NCI-H82 treated with DMSO at 0.1 percent for 48 hours (cell line): ENCODE results near the gene KCNQ1OT1.
"Not testable (repeated sequence)": the region's sequence is repeated elsewhere in the genome, so short reads cannot be mapped to it uniquely, and the experiment has no call there.

ENCODE experiments used
- DNase-seq: peaks from one replicate; lab custom pipeline; 2025; ENCODE audit not compliant: unreplicated experiment; lab: John Stamatoyannopoulos, UW

KCNQ1OT1 gene

DNA sequence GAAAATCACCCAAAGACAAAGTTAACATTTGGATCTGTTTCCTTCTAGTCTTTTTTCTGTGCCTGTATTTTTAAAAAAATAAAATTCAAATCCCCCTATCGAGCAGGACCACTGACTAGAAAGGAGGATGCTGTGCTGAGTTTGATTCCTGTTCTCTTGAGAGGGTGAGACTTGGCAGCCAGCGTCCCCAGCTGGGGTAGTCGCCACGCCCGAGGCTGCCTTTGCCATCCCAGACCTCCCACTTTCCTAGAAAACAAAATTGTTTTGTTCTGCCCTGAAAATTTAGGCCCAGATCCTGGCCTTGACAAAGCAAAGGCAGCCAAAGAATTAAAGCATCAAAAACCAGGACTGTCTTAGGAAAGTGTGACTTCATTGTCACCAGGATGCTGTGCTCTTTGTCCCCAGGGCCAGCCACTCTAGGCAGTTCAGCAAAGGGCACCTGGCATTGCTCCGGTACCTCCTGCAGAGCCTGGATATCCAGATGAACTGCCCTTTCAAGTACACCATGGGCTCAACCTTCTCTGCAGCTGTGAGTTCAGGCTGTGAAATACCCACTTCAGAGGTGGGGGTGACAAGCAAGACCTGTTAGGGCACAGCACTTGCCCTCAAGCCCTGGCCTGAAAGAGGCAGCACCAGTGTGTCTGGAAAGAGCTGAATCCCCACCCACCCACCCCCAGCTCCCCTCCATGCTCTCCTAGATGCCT lies 44.6 kb downstream of the KCNQ1OT1 start:
- no peak for DNase-seq

DNA sequence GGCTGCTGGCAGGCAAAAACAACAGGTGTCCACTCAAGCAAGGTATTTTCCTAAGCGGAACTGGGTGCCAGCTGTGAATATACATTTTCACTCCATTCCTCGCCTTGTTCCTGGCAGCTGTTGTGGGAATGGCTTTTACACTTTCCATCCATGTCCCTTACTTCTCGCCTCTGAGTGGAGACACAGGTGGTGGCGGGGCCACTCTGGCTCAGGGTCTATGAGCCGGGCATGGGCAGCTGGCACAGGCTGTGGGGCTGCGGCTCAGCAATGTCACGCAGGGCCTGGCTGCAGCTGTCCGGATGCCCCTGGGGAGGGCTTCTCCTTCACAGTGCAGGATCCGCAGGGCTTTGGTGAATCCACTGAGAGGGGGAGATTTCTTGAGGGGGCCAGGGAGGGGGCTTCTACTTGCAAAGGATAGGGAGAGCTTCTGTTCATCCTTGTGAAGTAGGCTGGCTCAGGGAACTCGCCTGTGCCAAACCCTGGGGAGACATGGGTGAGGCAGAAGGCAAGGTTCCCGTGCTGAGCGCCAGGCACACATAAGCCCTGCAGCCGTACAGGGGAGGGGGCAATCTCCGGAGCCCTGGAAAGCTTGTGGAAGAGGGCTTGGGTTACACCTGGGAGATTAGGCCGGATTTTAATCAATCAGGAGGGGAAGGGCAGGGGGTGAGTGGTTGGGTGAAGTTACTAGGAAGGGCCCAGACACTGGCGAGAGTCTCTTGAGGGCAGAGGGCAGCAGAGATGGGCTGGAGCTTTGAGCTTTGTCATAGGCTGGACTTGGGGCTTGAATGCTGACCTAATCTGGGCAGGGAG lies 45.7 kb downstream of the KCNQ1OT1 start:
- no peak for DNase-seq

DNA sequence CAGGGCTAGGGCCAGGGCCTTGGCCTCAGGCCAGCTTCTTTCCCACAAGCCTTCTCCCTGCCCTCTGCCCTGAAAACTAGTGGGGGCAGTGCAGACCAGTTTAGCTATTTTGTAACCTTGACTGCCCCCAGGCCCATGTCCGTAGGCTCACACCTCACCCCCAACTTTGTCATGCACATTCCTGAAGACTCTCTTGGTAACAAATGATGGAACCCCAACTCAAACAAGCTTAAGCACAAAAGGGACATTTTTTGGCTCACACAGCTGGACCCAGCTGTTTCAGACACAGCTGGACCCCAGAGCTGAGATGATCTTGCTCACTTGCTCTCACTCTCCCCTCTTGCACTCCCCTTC lies 46.6 kb downstream of the KCNQ1OT1 start:
- DNase-seq, result no peak

DNA sequence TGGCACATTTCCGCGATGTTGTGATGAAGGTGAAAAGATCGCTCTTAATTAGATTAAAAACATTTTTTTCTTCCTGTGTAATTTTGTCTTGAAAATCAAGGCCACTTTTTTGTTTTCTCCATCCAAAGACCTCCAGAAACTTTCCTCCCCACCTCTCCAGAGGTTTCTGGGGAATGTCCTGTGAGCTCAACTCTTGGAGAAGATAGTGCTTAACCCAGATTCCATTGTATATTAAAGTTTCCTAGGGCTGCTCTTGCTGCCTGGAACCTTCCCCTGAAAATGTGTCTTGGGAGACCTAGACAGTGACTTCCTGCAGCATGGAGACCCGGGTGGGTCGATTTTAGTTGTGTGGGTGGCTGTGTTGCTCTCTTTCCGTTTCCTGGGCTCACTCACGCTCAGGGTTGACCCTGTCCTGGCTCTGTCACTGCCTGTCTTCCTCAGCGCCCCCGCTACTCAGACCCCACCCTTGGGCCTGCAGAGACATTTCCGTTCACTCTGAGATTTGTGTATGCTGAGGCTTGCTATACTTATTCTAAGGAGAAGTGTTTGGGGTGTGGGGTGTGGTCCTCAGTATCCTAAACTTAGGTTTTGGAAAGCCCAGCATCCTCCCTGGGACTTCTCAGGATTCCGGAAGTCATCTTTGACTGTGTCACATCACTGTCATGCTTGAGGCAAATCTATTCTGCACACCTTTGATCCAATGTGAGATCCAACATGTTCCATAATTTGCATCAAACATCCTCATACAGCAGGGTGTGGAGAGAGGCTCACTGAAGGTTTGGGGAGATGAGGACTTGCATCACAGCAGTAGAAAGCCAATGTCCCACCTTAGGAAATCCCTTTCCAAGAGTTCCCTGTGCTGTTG lies 47.2 kb downstream of the KCNQ1OT1 start:
- DNase-seq, result no peak

DNA sequence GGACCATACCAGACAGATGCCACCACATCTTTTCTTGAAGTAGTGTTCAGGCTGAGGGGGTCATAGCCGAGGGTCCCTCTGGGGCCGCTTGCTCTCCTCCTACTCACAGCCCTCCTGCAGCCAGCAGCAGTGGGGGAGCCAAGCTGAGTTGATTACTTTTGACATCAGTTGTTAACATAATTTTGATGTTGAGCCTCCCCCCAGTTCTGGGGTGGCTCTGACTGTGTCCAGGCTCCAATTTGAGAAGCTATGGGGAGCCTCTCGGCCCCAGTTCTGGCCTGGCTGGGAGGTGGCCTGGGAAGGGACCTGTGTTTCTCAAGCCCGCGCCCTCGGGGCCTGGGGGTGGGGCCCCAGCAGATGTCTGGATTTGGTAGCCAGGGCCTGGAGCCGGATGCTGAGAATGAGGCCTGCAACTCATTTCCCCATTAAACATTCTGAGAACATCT lies 47.9 kb downstream of the KCNQ1OT1 start:
- no peak for DNase-seq

DNA sequence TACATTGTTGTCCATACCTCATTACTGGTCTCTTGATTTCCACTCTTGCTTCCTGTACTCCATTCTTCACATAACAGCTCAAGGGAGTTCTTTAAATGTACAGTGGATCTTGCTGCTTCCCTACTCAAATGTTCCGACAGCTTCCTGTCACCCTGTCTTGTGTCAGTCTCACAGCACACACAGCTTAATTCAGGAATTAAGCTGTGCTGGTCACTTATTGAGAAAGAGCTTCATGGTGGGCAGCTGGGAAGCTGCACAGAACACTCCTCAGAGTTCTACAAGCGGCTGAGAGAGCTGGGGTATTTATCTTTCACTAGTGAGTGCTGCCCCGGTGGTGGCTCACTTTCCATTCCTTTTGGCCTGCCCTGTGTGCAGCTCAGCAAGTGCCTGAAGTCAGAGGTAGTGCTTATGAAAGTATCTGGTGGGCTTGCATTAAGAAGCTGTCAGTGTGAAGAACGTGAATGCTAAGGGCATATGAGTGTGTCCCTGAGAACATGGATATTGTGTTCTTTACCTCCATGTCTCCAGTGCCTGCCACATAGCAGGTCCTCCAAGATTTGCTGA lies 48.7 kb downstream of the KCNQ1OT1 start:
- no peak for DNase-seq

DNA sequence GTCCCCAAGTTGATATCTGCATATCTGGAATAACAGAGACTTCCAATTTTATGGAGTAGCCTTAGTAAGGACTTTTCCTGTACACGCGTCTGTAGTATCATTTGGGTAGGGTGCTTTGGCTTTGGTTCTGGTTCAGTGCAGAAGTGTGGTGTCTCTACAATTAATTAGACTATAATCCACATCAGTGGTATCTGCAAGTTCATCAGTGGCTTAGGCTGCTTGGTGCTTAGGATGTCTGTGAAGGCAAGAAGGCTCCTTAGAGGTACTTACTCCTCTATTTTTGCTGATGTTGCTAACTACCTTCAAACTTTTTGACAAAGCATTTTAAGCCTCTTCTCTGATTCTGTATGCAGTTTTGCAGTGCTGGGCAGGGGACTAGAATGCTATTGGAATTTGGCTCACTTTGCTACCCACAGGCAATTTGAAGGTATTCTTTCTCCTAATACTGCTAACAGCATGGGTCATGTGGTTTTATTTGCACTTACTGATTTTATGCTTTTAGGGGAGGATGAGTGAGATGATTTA lies 49.4 kb downstream of the KCNQ1OT1 start:
- DNase-seq, result no peak

DNA sequence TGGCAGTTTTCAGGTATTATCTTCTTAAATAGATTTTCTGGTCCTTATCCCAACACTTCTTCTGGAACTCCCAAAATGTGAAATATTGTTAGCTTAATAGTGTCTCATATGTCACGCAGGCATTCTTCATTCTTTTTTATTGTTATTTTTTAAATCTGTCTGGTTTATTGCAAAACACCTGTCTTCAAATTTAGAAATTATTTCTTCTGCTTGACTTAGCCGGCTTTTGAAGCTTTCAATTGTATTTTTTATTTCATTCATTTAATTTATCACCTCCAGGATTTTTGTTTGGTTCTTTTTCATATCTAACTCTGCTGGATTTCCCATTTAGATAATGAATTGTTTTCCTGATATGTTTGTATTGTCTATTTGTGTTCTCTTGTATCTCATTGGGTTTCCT lies 49.9 kb downstream of the KCNQ1OT1 start:
- no peak for DNase-seq

DNA sequence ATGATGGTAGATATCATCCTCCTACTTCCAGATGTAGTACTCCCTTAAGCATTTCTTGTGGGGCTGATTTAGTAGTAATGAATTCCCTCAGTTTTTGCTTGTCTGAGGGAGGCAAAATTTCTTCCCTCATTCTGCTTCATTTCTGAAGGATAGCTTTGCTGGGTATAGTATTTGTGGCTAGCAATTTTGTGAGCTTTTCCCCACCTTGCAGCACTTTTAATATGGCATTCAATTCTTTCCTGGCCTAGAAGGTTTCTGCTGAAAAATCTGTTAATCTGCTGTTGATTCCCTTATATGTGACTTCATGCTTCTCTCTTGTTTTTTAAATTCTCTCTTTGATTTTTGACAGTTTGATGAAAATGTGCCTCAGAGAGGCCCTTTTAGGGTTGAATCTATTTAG lies 50.4 kb downstream of the KCNQ1OT1 start:
- no peak for DNase-seq

DNA sequence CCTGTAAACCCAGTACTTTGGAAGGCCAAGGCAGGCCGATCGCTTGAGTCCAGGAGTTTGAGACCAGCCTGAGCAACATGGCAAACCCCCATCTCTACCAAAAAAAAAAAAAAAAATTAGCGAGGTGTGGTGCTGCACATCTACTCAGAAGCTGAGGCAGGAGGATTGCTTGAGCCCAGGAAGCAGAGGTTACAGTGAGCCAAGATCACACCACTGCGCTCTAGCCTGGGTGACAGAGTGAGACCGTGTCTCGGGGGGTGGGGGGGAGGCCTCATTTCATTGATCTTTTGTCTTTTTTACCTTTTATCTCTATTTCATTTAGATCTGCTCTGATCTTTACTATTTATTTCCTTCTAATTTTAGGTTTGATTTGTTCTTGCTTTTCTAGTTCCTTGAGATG lies 51.8 kb downstream of the KCNQ1OT1 start:
- no peak for DNase-seq

DNA sequence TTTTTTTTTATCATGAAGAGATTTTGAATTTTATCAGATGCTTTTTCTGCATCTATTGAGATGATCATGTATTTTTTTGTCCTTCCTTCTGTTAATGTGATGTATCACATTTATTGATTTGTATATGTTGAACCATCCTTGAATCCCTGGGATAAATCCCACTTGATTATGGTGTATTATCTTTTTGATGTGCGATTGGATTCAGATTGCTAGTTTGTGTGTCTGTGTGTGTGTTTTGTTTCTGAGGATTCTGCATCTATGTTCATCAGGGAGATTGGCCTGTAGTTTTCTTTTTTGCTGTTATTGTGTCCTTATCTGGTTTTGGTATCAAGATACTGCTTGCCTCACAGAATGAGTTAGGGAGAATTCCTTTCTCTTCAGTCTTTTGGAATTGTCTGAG lies 52.6 kb downstream of the KCNQ1OT1 start:
- no peak for DNase-seq

DNA sequence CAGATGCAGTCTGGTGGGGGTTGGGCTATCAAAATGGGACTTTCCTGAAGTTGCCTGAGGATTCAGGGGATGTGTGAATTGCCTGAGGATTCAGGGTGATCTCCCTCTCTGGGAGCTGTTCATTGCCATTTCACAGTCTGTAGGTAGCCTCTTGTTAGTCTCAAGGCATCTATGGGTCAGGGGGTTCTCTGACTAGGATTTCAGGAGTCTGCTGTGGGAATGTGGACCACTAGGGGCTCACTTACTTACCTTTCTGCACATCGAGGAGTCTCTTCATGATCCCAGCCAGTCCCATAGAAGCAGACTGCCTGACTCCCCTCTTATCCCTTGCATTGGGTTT lies 54.0 kb downstream of the KCNQ1OT1 start:
- no peak for DNase-seq

DNA sequence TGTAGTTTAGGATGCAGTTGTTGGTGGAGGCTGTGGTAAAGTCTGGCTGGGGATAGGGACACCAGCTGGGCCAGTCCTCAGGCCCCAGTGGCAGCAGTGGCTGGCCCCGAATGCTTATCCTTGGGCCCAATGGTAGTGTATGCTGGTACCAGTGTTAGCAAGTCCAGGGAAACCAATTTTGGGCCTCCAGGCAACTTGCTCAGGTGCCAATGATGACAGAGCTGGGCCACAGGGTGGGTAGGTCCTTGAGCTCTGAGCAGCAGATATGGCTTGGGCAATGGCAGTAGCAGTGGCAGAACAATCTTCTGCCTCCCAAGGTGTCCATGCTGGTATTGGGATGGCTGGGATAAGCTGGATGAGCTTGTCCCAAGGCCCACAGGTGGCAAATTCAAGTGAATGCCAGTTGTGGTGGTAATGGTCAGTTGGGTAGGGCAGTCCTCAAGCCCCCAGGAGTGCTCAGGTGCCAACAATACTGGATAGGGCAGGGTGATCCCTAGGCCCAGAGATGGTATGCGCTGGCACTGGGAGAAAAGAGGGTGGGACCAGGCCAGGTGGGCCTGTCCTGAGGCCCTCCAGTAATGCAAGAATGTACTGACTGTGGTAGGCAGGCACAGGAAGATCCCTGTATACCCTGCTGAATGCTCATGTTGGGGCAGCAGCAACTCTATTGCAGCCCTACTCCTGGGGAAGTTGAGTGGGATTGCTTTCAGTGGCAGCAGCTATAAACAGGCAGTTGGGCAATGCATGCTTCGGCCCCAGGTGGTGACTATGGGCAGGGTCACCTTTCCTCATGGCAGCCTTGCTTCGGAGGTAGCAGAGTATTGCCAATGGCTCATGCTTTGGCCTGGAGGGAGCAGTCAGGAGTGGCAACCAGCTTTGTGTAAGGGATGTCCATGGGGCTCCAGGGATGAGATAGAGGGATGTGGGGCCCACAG lies 54.7 kb downstream of the KCNQ1OT1 start:
- no peak for DNase-seq

DNA sequence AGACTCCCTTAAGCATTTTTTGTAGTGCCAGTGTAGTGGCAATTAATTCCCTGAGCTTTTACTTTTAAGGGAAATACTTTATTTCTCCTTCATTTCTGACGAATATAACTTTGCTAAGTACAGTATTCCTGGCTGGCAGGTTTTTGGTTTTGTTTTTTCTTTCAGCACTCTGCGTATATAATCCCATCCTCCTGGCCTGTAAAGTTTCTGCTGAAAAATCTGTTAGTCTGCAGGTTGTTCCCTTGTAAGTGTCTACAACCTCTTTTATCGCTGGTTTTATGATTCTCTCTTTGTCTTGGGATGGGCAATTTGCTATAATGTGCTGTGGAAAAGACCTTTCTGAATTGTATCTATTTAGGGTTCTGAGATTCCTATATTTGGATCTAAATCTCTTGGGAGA lies 56.0 kb downstream of the KCNQ1OT1 start:
- no peak for DNase-seq

DNA sequence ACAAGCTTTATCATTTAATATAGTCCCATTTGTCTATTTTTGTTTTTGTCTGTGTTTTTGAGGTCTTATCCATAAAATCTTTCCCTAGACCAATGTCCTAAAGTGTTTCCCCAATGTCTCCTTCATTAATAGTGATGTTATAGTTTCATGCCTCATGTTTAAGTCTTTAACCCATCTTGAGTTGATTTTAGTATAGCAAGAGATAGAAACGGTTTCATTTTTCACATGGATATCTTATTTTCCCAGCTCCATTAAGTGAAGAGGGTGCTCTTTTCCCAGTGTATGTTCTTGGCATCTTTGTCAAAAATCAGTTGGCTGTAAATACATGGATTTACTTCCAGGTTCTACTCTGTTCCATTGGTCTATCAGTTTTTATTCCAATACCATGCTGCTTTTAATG lies 58.2 kb downstream of the KCNQ1OT1 start:
- no peak for DNase-seq

DNA sequence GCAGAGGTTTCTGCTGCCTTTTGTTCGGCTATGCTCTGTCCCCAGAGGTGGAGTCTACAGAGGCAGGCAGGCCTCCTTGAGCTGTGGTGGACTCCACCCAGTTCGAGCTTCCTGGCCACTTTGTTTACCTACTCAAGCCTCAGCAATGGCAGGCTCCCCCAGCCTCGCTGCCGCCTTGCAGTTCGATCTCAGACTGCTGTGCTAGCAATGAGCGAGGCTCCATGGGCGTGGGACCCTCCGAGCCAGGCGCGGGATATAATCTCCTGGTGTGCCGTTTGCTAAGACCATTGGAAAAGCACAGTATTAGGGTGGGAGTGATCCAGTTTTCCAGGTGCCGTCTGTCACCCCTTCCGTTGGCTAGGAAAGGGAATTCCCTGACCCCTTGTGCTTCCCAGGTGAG lies 60.0 kb downstream of the KCNQ1OT1 start:
- not testable (repeated sequence) for DNase-seq

DNA sequence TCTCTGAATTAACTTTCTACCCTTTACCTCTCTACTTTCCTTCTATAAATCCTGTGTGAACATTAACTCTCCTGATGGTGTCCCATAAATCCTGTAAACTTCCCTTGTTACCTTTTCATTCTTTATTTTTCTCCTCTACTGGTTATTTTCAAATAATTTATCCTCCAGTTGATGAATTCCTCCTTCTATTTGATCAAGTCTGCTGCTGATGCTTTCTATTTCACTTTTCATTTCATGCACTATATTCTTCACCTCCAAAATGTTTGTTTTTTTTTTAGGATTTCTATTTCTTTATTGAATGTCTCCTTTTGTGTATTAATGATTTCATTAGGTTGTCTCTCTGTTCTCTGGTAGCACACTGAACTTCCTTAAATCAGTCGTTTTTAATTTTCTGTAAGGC lies 68.6 kb downstream of the KCNQ1OT1 start:
- no peak for DNase-seq

DNA sequence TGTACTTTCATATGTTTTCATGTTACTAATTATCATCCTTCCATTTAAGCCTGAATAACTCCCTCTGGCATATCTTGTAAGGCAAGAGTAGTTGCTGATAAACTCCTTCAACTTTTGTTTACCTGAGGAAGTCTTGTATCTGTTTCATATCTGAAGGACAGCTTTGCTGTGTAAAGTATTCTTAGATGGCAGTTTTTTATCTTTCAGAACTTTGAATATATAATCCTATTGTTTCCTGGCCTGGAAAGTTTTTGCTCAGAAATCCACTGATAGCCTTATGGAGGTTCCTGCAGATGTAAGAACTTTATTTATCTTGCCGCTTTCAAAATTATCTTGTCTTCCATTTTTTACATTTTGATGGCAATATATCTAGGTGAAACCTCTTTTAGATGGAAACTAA lies 69.1 kb downstream of the KCNQ1OT1 start:
- no peak for DNase-seq

DNA sequence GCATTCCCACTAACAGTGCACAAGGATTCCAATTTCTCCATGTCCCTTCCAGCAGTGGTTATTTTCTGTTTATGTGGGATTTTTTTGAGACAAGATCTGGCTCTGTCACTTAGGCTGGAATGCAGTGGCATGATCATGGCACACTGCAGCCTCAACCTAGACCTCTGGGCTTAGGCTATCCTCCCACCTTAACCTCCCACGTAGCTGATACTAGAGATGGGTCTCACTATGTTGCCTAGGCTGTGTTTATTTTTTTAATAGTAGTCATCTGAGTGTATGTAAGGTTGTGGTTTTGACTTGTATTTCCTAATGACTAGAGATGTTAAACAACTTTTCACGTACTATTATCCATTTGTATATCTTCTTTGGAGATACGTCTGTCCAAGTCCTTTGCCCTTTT lies 74.6 kb downstream of the KCNQ1OT1 start:
- DNase-seq, result no peak

DNA sequence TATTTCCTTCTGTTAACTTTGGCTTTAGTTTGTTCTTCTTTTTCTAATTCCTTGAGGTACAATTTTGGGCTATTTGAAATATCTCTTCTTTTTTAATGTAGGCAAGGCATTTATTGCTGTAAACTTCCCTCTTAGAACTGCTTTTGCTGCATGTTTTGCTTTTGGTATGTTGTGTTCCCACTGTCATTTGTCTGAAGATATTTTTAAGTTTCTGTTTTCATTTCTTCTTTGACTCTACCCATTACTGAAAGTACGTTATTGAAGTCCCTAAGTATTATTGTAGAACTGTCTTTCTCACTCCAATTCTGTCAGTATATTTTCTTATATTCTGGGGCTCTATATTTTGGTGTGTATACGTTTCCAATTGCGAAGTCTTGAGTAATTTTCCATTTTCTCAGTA lies 77.9 kb downstream of the KCNQ1OT1 start:
- DNase-seq, result no peak
